ENCODE results near the gene SEMA3B.
"Not testable (repeated sequence)": the region's sequence is repeated elsewhere in the genome, so short reads cannot be mapped to it uniquely, and the experiment has no call there.

The SEMA3B gene

DNA sequence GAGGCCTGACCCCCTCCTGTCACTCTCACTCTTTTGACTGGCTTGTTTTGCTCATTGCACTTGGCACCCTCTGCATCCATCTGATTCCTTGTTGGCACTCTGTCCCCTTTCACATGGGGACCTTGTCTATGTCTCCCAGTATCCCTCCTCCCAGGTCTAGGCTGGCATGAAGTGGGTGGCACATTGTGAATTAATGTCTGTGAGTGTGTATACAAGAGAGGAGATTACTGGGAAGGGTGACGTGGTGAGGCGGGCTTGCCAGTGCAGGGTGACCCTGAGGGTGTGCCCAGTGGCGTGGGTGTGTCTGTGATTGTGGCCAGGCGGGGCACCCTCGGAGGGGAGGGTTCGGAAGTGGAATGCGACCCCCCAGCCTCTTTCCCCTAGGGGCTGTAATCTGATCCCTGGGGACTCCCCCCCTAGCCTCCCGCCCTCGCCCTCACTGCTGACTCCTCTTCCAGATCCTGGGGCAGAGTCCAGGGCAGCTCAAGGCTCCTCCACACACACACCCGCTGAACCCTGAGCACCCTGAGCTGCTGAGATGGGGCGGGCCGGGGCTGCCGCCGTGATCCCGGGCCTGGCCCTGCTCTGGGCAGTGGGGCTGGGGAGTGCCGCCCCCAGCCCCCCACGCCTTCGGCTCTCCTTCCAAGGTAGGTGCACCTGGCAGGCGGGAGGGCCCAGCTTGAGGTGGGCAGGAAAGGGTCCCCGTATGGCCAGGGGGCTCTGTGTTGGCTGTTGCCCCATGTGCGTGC, at the start of gene SEMA3B:
TSS of gene SEMA3B (plus strand) at position 445 of the 749 bp plus-strand sequence. CDS start at position 539, 94 bp downstream.
- no peak for DNase-seq (ENCODE audit: low read depth in 2 of 2)

GRCh38 chr3:50219285-50219684, 49.7 kb upstream of the SEMA3B start:
- DNase-seq (ENCODE audit: low read depth in 2 of 2): no peak

DNA sequence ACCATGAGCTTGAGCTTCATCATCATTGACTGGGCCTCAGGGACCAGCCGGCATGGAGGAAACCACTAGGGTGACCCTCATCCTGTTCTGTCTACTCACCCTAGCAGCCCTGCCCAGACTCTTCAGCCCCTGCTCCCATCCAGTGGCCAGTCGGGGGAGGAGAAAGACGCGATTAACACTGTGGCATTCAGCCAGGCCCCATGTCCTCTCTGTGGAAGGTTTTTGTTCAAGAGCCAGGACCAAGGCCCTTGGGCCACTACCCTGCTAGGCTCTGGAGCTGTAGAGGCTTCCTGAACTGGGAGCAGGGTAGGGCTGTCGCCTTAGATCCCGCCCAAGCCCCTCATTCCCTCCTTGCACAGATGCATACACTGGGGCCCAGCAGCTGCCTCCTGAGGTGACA, 48.8 kb upstream of the SEMA3B start:
- DNase-seq (ENCODE audit: low read depth in 2 of 2): no peak

DNA sequence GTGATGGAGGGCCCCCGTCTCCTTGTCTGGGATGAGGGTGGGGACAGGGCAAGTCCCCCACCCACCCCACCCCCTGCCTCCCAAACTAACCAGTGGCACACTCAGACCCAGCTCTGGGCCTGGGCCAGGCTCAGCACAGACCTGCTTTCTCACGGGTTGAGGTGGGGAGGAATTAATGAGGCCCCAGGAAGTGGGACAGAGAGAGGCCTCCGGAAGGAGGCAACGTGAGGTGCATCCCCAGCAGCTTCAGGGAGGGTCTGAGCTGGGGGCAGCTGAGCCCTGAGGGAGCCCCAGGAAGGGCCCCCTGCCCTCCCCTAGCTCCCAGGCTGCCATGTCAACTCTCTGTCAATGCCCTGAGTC, 47.9 kb upstream of the SEMA3B start:
- no peak for DNase-seq (ENCODE audit: low read depth in 2 of 2)

DNA sequence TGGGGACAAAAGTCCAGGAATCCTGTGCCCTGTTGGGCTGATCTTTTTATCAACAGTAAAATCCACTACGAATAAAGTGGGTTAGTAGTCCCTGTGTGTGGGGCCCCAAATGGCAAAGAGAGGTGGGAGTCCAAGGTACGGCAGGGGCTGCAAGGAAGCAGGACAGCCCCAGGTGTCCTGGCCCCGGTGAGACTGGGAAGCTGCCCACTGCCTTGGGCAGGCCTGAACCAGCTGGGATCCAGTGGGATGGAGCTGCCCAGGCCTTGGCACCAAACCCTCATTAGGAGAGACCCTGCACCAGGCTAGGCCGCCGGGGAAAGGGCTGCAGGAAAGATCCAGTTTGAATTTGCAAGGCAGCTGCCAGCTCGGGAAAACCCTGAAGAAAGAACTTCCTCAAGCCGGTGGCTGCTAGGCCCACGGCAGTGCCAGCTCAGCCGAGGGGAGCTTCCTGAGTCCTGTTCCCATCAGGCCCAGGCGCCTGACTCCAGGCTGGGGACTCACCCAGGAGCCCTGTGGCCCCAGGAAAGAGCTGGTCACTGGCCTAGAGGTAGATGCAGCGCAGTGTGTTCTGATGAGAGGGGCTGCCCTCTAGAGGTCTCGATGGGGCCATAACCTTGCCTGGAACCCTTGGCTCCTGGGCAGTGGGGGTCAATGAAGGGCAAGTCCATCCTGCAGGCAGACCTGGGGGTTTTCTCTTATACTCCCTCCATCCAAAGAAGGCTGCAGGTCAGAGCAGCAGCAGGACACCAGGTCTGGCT, 47.4 kb upstream of the SEMA3B start:
- no peak for DNase-seq (ENCODE audit: low read depth in 2 of 2)

- DNase-seq (ENCODE audit: low read depth in 2 of 2): no peak
Observed at GRCh38 chr3:50222169-50222528, 46.8 kb upstream of the SEMA3B start.

- no peak for DNase-seq (ENCODE audit: low read depth in 2 of 2)
Observed at GRCh38 chr3:50224639-50225038, 44.3 kb upstream of the SEMA3B start.

DNA sequence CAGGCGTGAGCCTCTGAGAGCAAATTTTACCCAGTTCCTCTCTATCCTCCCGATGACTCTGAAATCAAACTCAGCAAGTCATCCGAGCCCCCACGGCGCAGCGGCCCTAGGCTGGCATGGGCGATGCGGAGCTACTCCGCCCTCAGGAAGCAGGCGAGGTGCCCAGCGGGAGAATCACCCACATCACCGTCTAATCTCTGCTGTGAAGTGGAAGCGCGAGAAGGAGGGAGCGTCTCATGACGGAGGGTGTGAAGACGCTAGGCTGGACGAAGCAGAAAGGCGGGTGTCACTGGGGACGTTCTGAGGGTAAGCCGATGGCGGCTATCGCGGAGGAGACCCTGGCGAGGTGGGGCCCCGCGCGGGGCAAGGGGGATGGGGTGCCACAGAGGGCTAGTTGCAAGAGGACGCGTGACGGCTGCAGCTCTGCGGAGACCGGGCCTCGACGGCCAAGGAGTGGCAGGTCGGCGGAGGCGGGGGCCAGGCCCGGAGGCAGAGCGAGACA, 42.0 kb upstream of the SEMA3B start:
- DNase-seq (ENCODE audit: low read depth in 2 of 2): no peak

- peak; percentile 73 to 81 for DNase-seq (ENCODE audit: low read depth in 2 of 2)
Observed at GRCh38 chr3:50227390-50228183, 41.4 kb upstream of the SEMA3B start.

DNA sequence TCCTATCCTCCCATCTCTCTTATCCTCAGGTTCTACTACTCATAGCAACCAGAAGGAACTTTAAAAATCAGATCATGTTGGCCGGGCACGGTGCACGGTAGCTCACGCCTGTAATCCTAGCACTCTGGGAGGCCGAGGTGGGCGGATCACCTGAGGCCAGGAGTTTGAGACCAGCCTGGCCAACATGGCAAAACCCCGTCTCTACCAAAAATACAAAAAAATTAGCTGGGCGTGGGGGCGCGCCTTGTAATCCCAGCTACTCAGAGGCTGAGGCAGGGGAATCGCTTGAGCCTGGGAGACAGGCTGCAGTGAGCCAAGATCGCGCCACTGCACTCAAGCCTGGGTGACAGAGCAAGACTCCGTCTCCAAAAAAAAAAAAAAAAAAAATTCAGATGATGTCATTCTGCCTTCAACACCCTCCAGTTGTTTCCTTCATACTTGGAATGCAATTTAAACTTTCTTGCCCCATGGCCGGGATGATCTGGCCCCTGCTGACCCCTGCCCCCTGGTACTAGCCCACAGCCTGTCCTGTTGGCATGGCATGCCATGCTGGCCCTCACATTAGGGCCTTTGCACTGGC, 40.7 kb upstream of the SEMA3B start:
- DNase-seq (ENCODE audit: low read depth in 2 of 2): not testable (repeated sequence)

DNA sequence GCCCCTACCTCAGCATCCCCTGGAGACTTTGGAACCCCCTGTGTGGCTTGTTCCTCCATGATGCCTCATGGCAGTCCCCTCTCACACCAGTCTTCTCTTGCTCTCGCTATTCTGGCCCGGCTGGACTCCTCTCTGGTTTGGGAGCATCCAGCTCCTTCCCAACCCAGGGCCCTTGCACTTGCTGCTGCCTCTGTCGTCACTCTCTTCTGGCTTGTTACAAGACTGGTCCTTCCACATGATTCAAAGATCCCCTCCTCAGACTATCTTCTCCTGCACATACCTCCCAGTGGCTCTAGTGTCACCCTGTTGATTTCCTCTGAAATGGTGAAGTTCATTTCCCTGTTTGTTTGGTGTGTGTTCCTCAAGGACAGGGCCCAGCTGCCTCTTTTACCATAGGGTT, 39.5 kb upstream of the SEMA3B start:
- no peak for DNase-seq (ENCODE audit: low read depth in 2 of 2)

GRCh38 chr3:50230104-50230793, 38.7 kb upstream of the SEMA3B start:
- no peak for DNase-seq (ENCODE audit: low read depth in 2 of 2)

DNA sequence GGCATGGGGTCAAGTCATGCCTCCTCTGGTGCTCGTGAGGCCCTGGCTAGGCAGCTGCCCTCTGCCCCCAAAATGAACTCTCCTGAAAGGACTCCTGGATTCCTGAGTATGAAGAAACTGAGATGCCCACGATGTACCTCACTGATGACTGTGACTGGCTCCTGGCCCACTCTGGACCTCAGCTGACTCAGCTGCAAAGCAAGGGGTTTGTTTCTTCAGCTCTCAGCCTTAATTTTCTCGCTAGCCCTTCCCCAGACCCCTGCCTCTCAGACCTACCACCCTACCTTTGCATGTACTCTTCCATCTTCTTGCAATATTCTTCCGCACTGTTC, 38.2 kb upstream of the SEMA3B start:
- no peak for DNase-seq (ENCODE audit: low read depth in 2 of 2)

DNA sequence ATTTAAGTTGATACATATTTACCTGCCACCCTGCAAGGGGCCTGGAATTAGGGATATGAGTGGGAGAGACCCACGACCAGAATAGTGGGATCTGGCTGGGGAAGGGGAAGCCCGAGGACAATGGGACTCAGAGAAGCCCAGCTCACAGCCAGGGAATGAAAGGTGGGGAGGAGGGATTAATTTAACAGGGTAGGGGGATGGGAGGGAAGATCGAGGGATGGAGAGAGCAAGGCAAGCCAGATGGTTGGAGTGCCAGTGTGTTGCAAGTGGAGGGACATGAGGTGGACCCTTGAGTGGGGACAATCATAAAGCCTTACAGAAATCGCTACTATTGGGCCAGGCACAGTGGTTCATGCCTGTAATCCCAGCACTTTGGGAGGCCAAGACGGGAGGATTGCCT, 37.4 kb upstream of the SEMA3B start:
- DNase-seq (ENCODE audit: low read depth in 2 of 2): no peak

DNA sequence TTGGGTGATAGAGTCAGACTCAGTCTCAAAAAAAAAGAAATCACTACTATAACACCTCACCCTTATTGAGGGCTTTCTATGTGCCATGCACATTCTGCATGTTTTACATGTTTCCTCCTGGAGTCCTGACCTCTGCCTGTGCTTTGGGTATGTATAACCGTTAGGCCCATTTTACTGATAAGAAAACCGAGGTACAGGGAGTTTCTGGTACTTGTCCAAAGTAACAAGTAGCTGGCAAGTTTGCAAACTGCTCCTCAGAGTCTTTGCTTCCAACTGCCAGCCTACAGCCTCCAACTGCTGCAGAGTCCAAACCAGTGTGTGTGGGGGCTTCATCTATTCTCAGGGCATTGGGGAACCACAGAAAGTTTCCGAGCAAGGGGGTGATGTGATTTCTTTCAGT, 36.6 kb upstream of the SEMA3B start:
- no peak for DNase-seq (ENCODE audit: low read depth in 2 of 2)

DNA sequence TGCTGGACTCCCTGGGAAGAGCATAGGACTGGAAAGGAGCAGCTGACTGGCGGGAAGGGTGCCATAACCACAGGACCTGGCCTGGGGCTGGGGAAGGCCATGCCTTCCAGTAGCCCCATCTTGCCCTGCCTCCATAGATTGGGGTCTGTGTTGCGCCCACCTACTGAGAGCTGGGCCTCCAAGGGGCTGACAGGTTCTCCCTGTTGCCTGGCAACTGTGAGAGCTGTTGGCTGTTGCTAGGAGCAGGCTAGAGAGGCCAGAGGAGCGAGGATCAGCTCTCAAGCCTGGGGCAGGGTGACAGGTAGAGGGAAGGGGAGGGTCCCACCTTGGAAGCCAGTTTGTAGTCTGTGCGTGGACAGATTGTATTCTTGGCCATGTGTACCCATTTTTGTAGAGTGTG, 35.8 kb upstream of the SEMA3B start:
- DNase-seq (ENCODE audit: low read depth in 2 of 2): no peak

GRCh38 chr3:50235716-50236483, 33.0 kb upstream of the SEMA3B start, which contains the start of gene GNAI2:
Gene GNAI2 (plus strand): TSS chr3:50236204. CDS start chr3:50236336, 132 bp downstream.
- peak; percentile 97 to 98 for DNase-seq (ENCODE audit: low read depth in 2 of 2)

- DNase-seq (ENCODE audit: low read depth in 2 of 2): no peak
Observed at GRCh38 chr3:50236484-50237132, 32.3 kb upstream of the SEMA3B start.

DNA sequence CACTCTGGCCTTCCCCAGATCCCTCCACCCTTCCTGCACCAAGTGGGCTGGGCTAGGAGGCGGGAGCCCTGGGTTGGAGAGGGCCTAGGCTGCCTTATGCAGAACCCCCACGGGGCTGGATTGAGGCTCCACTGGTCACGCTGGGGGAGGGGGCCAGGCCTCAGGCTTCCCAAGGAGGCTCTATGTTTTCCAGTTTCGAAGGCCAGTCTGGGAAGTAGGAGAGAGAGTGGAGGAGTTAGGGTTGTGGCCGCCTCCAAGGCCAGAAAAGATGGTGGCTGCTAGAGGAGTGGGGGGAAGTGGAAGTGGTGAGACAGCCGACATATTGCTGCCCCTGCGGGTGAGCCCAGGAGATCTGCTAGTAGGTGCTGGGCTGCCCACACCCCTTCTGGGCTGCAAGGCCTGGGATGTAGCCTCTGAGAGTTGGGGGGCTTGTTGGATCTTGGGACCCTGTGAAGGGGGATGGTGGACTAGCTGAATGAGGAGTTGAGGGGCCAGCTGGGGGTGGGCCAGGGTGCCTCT, 31.8 kb upstream of the SEMA3B start:
- DNase-seq (ENCODE audit: low read depth in 2 of 2): no peak
